ENCODE results near the gene NMT2. TPM values are rescaled to one million over a fixed set of nuclear protein-coding genes. Genes with fewer than 3 reads are reported as not detected.

The NMT2 gene
- total and polyA plus RNA-seq, 9 donors: 15.2 to 21.3 (median 16.5) TPM

- H3K4me3 ChIP-seq (ENCODE audit: low read length): no peak overlapping the region
- no CpG with 5 or more reads among the region's 4 CpGs for WGBS (ENCODE audit: insufficient coverage)
Observed at GRCh38 chr10:15147594-15148392, 20.7 kb downstream of the NMT2 start.

GRCh38 chr10:15146366-15146765 is 22.1 kb downstream of the NMT2 start:
- DNase-seq: no peak
- no peaks in the 10 kb centered on the region for H3K27me3 ChIP-seq (ENCODE audit: control insufficient read depth, insufficient read depth, low read length)
- 76% methylated on average over 3 of the region's 7 CpGs for WGBS (ENCODE audit: insufficient coverage)
- no peaks in the 10 kb centered on the region for H3K36me3 ChIP-seq (ENCODE audit: control insufficient read depth, insufficient read depth, low read length)
- no peak overlapping the region for H3K27ac ChIP-seq (ENCODE audit: low read length)
- no peak overlapping the region for H3K4me3 ChIP-seq (ENCODE audit: low read length)
- H3K9me3 ChIP-seq (replicated peaks; ENCODE audit: control insufficient read depth, low read depth, low read length): no peaks in the 10 kb centered on the region
- no peaks in the 10 kb centered on the region for H3K4me1 ChIP-seq (ENCODE audit: control insufficient read depth, insufficient read depth, low read length)

More at GRCh38 chr10:15147594-15148392, 20.7 kb downstream of the NMT2 start:
- Histone ChIP-seq H3K27ac (ENCODE audit: low read length) (no peak overlapping the region), H3K36me3 (ENCODE audit: control insufficient read depth, insufficient read depth, low read length) (no peaks in the 10 kb centered on the region), H3K4me1 (ENCODE audit: control insufficient read depth, insufficient read depth, low read length) (no peaks in the 10 kb centered on the region), H3K27me3 (ENCODE audit: control insufficient read depth, insufficient read depth, low read length) (no peaks in the 10 kb centered on the region), H3K9me3 (replicated peaks; ENCODE audit: control insufficient read depth, low read depth, low read length) (no peaks in the 10 kb centered on the region)
- no peak for DNase-seq

GRCh38 chr10:15144788-15145187 is 23.7 kb downstream of the NMT2 start:
- Histone ChIP-seq H3K36me3 (ENCODE audit: control insufficient read depth, insufficient read depth, low read length) (peaks cover 5% of the 10 kb centered on the region), H3K9me3 (replicated peaks; ENCODE audit: control insufficient read depth, low read depth, low read length) (no peaks in the 10 kb centered on the region), H3K27me3 (ENCODE audit: control insufficient read depth, insufficient read depth, low read length) (no peaks in the 10 kb centered on the region), H3K4me1 (ENCODE audit: control insufficient read depth, insufficient read depth, low read length) (no peaks in the 10 kb centered on the region), H3K4me3 (ENCODE audit: low read length) (no peak overlapping the region), H3K27ac (ENCODE audit: low read length) (no peak overlapping the region)
- WGBS (ENCODE audit: insufficient coverage): no CpG with 5 or more reads among the region's 4 CpGs
- no peak for DNase-seq

GRCh38 chr10:15141136-15142054 is 27.1 kb downstream of the NMT2 start:
- Histone ChIP-seq H3K4me1 (ENCODE audit: control insufficient read depth, insufficient read depth, low read length) (no peaks in the 10 kb centered on the region), H3K36me3 (ENCODE audit: control insufficient read depth, insufficient read depth, low read length) (peaks cover 10% of the 10 kb centered on the region), H3K4me3 (ENCODE audit: low read length) (no peak overlapping the region), H3K27me3 (ENCODE audit: control insufficient read depth, insufficient read depth, low read length) (no peaks in the 10 kb centered on the region), H3K27ac (ENCODE audit: low read length) (no peak overlapping the region), H3K9me3 (replicated peaks; ENCODE audit: control insufficient read depth, low read depth, low read length) (no peaks in the 10 kb centered on the region)
- DNase-seq: no peak
- 58% methylated on average over 7 of the region's 16 CpGs for WGBS (ENCODE audit: insufficient coverage)

GRCh38 chr10:15140698-15141097 is 27.8 kb downstream of the NMT2 start:
- H3K36me3 ChIP-seq (ENCODE audit: control insufficient read depth, insufficient read depth, low read length): peaks cover 10% of the 10 kb centered on the region
- no peak overlapping the region for H3K27ac ChIP-seq (ENCODE audit: low read length)
- no peaks in the 10 kb centered on the region for H3K9me3 ChIP-seq (replicated peaks; ENCODE audit: control insufficient read depth, low read depth, low read length)
- H3K4me3 ChIP-seq (ENCODE audit: low read length): no peak overlapping the region
- H3K27me3 ChIP-seq (ENCODE audit: control insufficient read depth, insufficient read depth, low read length): no peaks in the 10 kb centered on the region
- no peaks in the 10 kb centered on the region for H3K4me1 ChIP-seq (ENCODE audit: control insufficient read depth, insufficient read depth, low read length)
- no peak for DNase-seq
- WGBS (ENCODE audit: insufficient coverage): 83% methylated on average over 1 of the region's 7 CpGs

GRCh38 chr10:15137636-15138035 is 30.9 kb downstream of the NMT2 start:
- Histone ChIP-seq H3K36me3 (ENCODE audit: control insufficient read depth, insufficient read depth, low read length) (peaks cover 38% of the 10 kb centered on the region), H3K27ac (ENCODE audit: low read length) (no peak overlapping the region), H3K27me3 (ENCODE audit: control insufficient read depth, insufficient read depth, low read length) (no peaks in the 10 kb centered on the region), H3K9me3 (replicated peaks; ENCODE audit: control insufficient read depth, low read depth, low read length) (no peaks in the 10 kb centered on the region), H3K4me1 (ENCODE audit: control insufficient read depth, insufficient read depth, low read length) (no peaks in the 10 kb centered on the region), H3K4me3 (ENCODE audit: low read length) (no peak overlapping the region)
- no CpG with 5 or more reads among the region's 1 CpG for WGBS (ENCODE audit: insufficient coverage)
- DNase-seq: no peak

- Histone ChIP-seq H3K27ac (ENCODE audit: low read length) (no peak overlapping the region), H3K27me3 (ENCODE audit: control insufficient read depth, insufficient read depth, low read length) (no peaks in the 10 kb centered on the region), H3K4me3 (ENCODE audit: low read length) (no peak overlapping the region), H3K4me1 (ENCODE audit: control insufficient read depth, insufficient read depth, low read length) (no peaks in the 10 kb centered on the region), H3K36me3 (ENCODE audit: control insufficient read depth, insufficient read depth, low read length) (peaks cover 45% of the 10 kb centered on the region), H3K9me3 (replicated peaks; ENCODE audit: control insufficient read depth, low read depth, low read length) (no peaks in the 10 kb centered on the region)
- 86% methylated on average over 2 of the region's 4 CpGs for WGBS (ENCODE audit: insufficient coverage)
- DNase-seq: no peak
Observed at GRCh38 chr10:15137036-15137359, 31.5 kb downstream of the NMT2 start.

GRCh38 chr10:15136129-15137035 is 32.1 kb downstream of the NMT2 start:
- Histone ChIP-seq H3K36me3 (ENCODE audit: control insufficient read depth, insufficient read depth, low read length) (peaks cover 51% of the 10 kb centered on the region), H3K4me1 (ENCODE audit: control insufficient read depth, insufficient read depth, low read length) (no peaks in the 10 kb centered on the region), H3K27me3 (ENCODE audit: control insufficient read depth, insufficient read depth, low read length) (no peaks in the 10 kb centered on the region), H3K9me3 (replicated peaks; ENCODE audit: control insufficient read depth, low read depth, low read length) (no peaks in the 10 kb centered on the region), H3K4me3 (ENCODE audit: low read length) (no peak overlapping the region), H3K27ac (ENCODE audit: low read length) (no peak overlapping the region)
- no peak for DNase-seq
- 77% methylated on average over 5 of the region's 11 CpGs for WGBS (ENCODE audit: insufficient coverage)

GRCh38 chr10:15131330-15131729 is 37.2 kb downstream of the NMT2 start:
- Histone ChIP-seq H3K4me3 (ENCODE audit: low read length) (no peak overlapping the region), H3K9me3 (replicated peaks; ENCODE audit: control insufficient read depth, low read depth, low read length) (no peaks in the 10 kb centered on the region), H3K27ac (ENCODE audit: low read length) (no peak overlapping the region), H3K4me1 (ENCODE audit: control insufficient read depth, insufficient read depth, low read length) (no peaks in the 10 kb centered on the region), H3K27me3 (ENCODE audit: control insufficient read depth, insufficient read depth, low read length) (no peaks in the 10 kb centered on the region), H3K36me3 (ENCODE audit: control insufficient read depth, insufficient read depth, low read length) (peaks cover 52% of the 10 kb centered on the region)
- no peak for DNase-seq
- WGBS (ENCODE audit: insufficient coverage): 100% methylated on average over 1 of the region's 5 CpGs
